ENCODE measurements around the gene CTNND1.

Gene CTNND1

GRCh38 chr11:57764021-57764420 is 2.4 kb downstream of the CTNND1 start:
- no peak for DNase-seq

GRCh38 chr11:57764566-57764965 is 3.0 kb downstream of the CTNND1 start:
- DNase-seq = no peak

- no peak for DNase-seq
Observed at GRCh38 chr11:57764972-57765371, 3.4 kb downstream of the CTNND1 start.

GRCh38 chr11:57770793-57771192 is 9.2 kb downstream of the CTNND1 start:
- no peak for DNase-seq

GRCh38 chr11:57771365-57771764 is 9.8 kb downstream of the CTNND1 start:
- no peak for DNase-seq

- DNase-seq = no peak
Observed at GRCh38 chr11:57772562-57772961, 11.0 kb downstream of the CTNND1 start.

- DNase-seq = no peak
Observed at GRCh38 chr11:57773026-57773598, 11.5 kb downstream of the CTNND1 start.

- DNase-seq = no peak
Observed at GRCh38 chr11:57775491-57775890, 13.9 kb downstream of the CTNND1 start.

GRCh38 chr11:57776031-57776521 is 14.5 kb downstream of the CTNND1 start:
- DNase-seq = no peak

GRCh38 chr11:57776577-57777210 is 15.1 kb downstream of the CTNND1 start:
- no peak for DNase-seq

- DNase-seq = no peak
Observed at GRCh38 chr11:57777969-57778317, 16.3 kb downstream of the CTNND1 start.

GRCh38 chr11:57778318-57779037 is 16.9 kb downstream of the CTNND1 start:
- no peak for DNase-seq

- no peak for DNase-seq
Observed at GRCh38 chr11:57779276-57779675, 17.7 kb downstream of the CTNND1 start.

GRCh38 chr11:57781529-57781943 is 19.9 kb downstream of the CTNND1 start:
- DNase-seq = no peak

- no peak for DNase-seq
Observed at GRCh38 chr11:57785072-57785471, 23.5 kb downstream of the CTNND1 start.

GRCh38 chr11:57786436-57786835 is 24.8 kb downstream of the CTNND1 start:
- no peak for DNase-seq

- no peak for DNase-seq
Observed at GRCh38 chr11:57787006-57787604, 25.5 kb downstream of the CTNND1 start.

GRCh38 chr11:57787920-57788702 is 26.5 kb downstream of the CTNND1 start:
- no peak for DNase-seq

- DNase-seq = no peak
Observed at GRCh38 chr11:57788703-57789088, 27.1 kb downstream of the CTNND1 start.

GRCh38 chr11:57791321-57792059 is 29.9 kb downstream of the CTNND1 start:
- no peak for DNase-seq

- peak; percentile 68 for DNase-seq
Observed at GRCh38 chr11:57792060-57792541, 30.5 kb downstream of the CTNND1 start.

- DNase-seq = no peak
Observed at GRCh38 chr11:57792870-57793269, 31.3 kb downstream of the CTNND1 start.
